Umbilical cord (tissue), 2 donors: Measurements from ENCODE around the gene RAB22A. TPM values are rescaled to one million over a fixed set of nuclear protein-coding genes. Genes with fewer than 3 reads are reported as not detected.
"Not testable (repeated sequence)": the region's sequence is repeated elsewhere in the genome, so short reads cannot be mapped to it uniquely, and the experiment has no call there.

Source experiments
- DNase-seq: peaks from one replicate; pipeline ENCODE4 v3.0.0-alpha.2; 2015; ENCODE audit warnings: low spot score
- total RNA-seq: library from RNA; depleted of rRNA; stranded (reverse); fragments of >200 nt; gene quantifications from one replicate; pipeline ENCODE4 v1.2.3, GENCODE V29; 2014; ENCODE audit warnings: low replicate concordance; ENCODE audit not compliant: insufficient read depth

Gene RAB22A
- total RNA-seq, 1 donor from 2014 or later = 13.0 TPM

DNA sequence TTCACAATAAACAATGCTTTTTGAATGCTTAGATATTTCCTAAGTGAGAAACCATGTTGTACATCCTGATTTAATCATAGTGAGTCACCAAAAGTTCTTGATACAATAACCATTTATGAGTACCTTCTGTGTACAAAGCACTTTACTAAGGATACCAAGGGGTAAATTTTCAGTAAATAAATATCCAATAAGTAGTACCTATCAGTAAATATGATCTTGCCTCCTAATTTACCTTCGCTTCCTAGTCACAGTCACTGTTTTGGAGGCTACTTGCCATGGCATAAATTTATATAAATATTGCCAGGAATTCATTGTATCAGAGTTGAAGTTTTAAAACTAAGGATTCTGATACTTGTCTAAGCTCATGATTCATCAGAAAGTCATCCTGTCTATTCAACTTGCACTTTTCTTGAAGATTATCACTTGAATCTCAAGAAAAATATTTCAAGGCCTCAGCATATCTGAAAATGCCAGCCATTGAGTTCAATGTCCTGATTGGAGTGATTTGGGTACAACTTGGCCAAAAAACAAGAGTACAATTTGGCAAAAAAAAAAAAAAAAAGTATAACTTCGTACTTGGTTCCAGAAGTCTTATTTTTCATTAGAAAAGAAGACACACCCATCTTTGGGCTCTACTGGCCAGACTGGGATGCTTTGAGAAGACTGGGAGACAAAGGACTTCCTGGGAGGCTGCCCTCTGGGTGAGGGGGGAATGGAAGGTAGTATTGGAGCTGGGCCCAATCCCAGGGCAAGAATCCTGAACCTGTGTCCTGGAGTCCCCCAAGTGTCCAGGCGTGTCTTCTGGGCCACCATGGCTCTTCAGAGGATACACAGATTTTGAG is 32.8 kb downstream of the RAB22A start:
- DNase-seq = no peak

- DNase-seq = peak; percentile 9
Observed at GRCh38 chr20:58344741-58345140, 35.2 kb downstream of the RAB22A start.

DNA sequence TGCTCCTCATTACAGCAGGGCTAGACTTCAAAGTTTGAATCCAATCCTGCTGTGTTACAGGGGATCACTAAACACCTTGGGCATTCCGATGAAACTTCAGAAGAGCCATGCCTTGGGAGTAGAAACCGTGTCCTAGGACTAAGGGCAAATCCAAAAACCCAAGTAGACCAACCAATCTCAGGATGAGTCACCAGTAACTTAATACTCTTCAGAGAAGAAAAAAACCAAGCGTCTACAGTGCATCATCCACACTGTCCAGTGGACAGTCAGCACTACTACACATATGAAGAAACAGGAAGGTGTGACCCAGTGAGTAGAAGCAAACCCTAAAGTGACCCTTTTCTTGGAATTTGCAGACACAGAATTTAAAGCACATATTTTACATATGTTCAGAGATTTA is 40.1 kb downstream of the RAB22A start:
- DNase-seq = peak; percentile 15

- DNase-seq = no peak
Observed at GRCh38 chr20:58352468-58352867, 43.0 kb downstream of the RAB22A start.

- peak; percentile 58 for DNase-seq
Observed at GRCh38 chr20:58359441-58359840, 49.9 kb downstream of the RAB22A start.

DNA sequence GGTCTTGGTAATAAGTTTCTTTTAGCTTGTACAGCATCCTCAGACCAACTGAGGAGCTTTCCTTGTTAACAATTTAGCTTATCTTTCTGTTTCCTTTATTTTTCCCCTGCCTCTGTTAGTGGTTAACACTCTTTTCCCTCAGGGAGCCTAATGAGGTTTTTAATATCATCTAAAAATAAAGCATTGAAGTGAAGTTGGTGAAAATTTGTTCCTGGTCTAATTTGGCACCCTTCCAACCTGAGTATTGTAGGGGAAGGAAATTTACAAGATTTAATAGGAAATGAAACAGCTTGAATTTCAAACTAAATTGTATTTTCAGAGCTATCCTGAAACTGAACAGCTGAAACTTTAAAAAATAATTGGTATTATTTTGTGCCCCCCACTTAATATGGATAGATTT is 51.4 kb downstream of the RAB22A start:
- DNase-seq = no peak

GRCh38 chr20:58361481-58362205 is 52.1 kb downstream of the RAB22A start:
- DNase-seq = peak; percentile 72

- no peak for DNase-seq
Observed at GRCh38 chr20:58362206-58362516, 52.6 kb downstream of the RAB22A start.

DNA sequence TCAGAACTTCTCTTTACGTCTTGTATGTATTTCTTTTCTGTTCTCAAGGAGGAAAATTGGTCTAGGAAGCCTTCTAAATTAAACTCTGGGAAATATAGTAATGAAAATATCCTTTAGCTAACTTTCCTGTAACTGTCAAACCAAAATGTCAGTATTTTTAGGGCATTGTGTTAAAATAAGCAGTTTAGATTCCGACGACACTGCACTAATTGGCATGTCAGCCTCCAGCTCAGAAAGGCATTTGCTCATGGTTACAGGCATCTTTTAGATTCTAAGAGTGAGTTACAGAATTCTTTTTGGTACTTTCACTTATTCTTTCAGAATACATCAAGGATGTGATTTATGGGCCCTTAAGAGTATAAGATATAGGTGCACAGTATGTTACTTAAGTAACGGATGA is 53.5 kb downstream of the RAB22A start:
- DNase-seq = no peak

GRCh38 chr20:58366866-58367265 is 57.4 kb downstream of the RAB22A start:
- peak; percentile 43 for DNase-seq

DNA sequence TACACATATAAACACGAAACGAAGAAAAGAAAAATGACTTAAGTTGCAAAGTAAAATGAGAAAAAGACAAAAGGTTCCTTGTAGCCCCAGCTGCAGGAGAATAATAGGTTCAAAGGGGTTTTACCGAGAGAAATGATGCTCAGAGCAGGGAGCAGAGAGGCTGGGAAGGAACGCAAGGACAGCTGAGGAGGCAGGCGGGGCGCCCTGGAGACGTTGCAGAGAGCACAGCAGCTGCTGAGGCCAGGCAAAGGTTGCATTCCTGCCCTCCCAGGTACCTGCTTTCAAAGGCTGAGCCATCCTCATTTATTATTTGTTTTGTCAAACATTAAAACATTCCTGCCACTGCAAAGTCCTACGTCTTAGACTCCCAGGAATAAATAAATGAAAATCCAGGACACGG is 63.3 kb downstream of the RAB22A start:
- DNase-seq = no peak

DNA sequence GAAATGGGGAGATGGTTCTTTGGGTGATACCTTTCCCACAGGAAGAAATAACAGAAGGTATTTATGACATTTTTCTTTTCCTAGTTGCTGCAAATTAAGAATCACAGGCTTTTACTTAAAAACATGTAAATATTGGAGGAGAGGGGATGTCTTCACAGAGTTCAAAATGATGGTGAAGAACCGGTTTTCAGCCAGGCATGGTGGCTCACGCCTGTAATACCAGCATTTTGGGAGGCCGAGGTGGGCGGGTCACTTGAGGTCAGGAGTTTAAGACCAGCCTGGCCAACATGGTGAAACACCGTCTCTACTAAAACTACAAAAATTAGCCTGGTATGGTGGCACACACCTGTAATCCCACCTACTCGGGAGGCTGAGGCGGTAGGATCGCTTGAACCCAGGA is 63.8 kb downstream of the RAB22A start:
- DNase-seq = not testable (repeated sequence)

GRCh38 chr20:58374027-58374850 is 64.7 kb downstream of the RAB22A start:
- DNase-seq = no peak

DNA sequence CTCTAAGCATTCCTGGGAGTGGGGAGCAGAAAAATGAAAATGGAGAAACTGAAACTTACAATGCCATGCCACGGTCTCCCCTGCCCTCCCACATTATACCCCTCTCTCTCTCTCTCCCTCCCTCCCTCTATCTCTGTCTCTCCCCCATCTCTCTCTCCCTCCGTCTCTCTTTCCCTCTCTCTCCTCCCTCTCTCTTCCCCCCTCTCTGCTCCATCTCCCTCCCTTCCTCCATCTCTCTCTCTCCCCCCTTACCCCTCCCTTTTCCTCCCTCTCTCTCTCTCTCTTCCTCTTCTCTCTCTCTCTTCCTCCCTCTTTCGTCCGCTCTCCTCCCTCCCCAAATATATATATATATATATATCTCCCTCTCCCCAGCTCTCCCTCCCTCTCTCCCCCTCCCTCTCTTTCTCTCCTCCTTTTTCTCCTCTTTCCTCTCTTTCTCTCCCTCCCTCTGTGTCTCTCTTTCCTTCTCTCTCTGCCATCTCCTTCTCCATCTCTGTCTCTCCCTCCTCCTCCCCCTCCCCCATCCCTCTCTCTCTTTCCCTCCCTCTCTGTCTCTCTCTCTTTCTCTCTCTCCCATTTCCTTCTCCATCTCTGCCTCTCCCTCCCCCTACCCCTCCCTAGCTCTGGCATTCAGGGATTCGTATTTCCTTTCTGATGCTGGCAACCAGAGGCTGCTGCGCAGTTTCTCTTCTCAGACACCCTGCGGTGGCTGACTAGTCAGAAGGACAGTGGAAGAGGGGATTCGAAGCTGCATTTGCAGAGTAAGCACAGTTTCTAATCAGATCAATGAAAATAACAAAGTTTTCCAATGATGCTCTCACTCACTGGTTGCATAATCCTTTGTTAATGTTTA is 65.6 kb downstream of the RAB22A start:
- peak; percentile 61 for DNase-seq

DNA sequence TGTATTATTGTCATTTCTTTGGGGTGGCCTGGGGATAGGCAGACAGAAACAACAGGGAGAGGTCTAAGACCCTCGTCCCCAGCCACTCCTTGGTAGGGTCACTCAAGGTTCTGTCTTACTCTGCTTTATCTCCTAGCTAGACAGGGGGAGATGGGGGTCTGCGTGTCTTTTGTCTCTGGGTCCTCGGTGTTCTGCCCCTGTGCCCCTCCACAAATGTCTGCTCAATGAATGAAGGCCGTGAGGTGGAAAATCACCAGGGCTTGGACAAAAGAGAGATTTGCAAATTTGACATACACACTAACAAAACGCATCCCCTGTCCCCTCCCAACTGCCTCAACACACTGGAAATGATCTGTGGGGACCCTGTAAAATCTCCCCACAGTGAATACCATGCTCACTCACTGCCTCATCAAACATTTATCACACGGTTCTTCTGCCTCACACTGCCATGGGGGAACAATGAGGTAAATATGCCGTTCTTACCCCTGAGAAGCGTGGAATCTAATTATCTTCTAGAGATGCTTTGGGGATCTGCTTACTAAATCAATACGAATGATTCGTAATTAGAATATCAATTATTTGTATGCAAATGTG is 66.3 kb downstream of the RAB22A start:
- no peak for DNase-seq

DNA sequence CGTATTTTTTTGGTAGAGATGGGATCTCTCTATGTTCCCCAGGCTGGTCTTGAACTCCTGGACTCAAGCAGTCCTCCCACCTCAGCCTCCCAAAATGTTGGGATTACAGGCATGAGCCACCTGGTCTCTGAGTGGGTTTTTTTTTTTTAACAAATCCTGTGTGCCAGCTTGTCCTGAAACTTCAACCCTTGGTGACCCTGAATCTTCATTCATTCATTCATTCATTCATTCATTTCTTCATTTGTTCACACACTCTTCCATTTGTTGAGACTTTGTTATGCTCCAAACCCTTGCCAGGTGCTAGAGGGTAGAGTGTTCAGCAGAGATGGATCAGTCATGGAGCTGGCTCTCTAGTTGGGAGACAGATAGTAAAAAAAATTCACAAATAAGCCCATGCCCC is 67.5 kb downstream of the RAB22A start:
- no peak for DNase-seq

DNA sequence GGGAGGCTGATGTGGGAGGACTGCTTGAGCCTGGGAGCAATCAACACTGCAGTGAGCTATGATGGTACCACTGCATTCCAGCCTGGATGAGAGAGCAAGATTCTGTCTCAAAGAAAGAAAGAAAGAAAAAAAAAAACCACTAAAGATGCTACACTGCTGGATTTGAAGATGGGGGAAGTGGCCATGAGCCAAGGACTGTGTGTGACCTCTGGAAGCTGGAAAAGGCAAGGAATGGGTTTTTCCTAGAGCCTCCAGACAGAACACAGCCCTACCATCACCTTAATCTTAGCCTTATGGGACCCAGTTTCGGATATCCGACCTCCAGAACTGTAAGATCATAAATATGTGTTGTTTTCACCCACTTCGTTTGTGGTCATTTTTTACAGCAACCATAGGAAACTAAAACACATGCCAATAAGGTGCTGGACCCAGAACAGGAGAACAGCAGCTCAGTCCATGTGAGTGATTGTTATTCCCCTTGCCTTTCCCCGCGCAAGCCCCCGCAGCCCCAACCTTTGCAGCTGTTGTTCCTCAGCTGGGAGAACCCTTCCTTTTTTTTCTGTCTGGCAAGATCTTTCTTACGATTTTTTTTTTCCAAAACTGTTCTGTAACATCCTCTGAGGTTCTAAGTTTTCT is 68.4 kb downstream of the RAB22A start:
- DNase-seq = no peak

GRCh38 chr20:58378704-58379103 is 69.2 kb downstream of the RAB22A start:
- DNase-seq = no peak

DNA sequence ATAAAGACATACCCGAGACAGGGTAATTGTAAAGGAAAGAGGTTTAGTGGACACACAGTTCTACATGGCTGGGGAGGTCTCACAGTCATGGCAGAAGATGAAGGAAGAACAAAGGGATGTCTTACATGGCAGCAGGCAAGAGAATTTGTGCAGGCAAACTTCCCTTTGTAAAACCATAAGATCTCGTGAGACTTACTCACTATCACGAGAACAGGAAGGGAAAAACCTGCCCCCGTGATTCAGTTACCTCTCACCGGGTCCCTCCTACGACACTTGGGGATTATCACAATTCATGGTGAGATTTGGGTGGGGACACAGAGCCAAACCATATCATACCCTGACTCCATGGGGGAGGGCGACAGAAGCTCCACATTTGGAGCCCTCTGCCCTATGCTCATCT is 72.1 kb downstream of the RAB22A start:
- DNase-seq = no peak

GRCh38 chr20:58382096-58382495 is 72.6 kb downstream of the RAB22A start:
- DNase-seq = no peak
